Astrocyte of the cerebellum (primary cell): ENCODE measurements around the gene TNFRSF25.
A peak's percentile ranks its signal among the peaks of the same experiment; 100 is the strongest.

Experiments
- DNase-seq: peaks from one replicate; pipeline ENCODE4 v3.0.0-alpha.2; 2011; ENCODE audit warnings: low read depth
- H3K4me3 ChIP-seq: 2 replicates; pipeline ENCODE4 v1.5.1; 2011; ENCODE audit warnings: mild to moderate bottlenecking, low read depth, low read length, moderate library complexity
- in situ Hi-C: cut with HindIII; loops from 2 replicates; pipeline ENCODE4 v1.10.0; 2017; ENCODE audit warnings: low sequenced_read_pairs
- TF ChIP-seq, protein P1 (sequence below): IDR thresholded peaks from 2 replicates; pipeline ENCODE4 v1.5.1; 2012; ENCODE audit warnings: low read length, low read depth, moderate library complexity, mild to moderate bottlenecking; ENCODE audit errors: missing control alignments

The TNFRSF25 gene

DNA sequence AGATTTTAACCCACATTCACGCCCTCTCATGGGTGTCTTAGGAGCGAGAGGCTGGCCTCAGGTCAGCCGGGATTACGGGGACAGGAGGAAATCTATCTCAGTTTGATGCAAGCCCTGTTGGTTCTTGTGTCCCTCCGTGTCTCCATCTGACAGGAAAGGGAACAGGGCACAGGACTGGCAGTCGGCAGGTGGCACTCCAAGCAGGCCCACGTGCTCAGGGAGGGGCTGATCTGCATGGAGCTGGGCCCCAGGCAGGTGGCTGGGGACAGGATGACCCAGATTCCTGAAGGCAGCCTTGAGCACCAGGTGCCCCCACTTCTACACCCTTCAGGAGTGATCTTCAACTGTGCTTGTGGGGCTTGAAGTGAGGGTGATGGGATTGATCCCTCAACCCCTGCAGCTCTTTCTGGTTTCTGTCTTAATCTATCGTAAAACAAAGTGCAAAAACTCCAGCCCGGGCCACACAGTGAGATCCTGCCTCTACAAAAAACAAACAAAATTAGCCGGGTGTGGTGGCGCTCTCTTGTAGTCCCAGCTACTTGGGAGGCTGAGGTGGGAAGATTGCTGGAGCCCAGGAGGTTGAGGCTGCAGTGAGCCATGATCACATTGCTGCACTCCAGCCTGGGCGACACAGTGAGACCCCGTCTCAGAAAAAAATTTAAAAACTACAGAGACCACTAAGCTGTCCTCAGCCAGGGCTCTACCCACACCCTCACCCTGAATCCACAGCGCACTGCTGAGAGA is 17.2 kb upstream of the TNFRSF25 start:
- H3K4me3 ChIP-seq = no peak overlapping the region
- no peak for DNase-seq
- in situ Hi-C loops = no loop called here
- TF ChIP-seq, protein P1, sequence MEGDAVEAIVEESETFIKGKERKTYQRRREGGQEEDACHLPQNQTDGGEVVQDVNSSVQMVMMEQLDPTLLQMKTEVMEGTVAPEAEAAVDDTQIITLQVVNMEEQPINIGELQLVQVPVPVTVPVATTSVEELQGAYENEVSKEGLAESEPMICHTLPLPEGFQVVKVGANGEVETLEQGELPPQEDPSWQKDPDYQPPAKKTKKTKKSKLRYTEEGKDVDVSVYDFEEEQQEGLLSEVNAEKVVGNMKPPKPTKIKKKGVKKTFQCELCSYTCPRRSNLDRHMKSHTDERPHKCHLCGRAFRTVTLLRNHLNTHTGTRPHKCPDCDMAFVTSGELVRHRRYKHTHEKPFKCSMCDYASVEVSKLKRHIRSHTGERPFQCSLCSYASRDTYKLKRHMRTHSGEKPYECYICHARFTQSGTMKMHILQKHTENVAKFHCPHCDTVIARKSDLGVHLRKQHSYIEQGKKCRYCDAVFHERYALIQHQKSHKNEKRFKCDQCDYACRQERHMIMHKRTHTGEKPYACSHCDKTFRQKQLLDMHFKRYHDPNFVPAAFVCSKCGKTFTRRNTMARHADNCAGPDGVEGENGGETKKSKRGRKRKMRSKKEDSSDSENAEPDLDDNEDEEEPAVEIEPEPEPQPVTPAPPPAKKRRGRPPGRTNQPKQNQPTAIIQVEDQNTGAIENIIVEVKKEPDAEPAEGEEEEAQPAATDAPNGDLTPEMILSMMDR = no peak

DNA sequence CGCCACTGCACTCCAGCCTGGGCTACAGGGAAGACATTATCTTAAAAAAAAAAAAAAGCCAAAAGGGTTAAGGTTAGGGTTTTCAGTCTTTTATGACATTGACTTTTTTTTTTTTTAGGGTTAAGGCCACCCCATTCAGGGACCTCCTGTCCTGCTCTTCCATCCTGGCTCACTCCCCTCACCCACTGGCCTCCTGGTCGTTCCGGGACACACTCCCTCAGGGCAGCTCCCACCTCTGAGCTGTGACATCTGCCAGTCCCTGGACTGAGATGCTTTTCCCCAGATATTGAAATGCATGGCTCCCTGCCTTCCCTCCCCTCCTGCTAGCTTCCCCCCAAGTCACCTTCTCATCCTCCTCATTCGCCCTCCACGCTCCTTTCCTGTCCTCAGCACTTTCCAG is 15.8 kb upstream of the TNFRSF25 start:
- DNase-seq = no peak
- in situ Hi-C loops = no loop called here
- no peak overlapping the region for H3K4me3 ChIP-seq
- TF ChIP-seq, protein P1 = no peak

DNA sequence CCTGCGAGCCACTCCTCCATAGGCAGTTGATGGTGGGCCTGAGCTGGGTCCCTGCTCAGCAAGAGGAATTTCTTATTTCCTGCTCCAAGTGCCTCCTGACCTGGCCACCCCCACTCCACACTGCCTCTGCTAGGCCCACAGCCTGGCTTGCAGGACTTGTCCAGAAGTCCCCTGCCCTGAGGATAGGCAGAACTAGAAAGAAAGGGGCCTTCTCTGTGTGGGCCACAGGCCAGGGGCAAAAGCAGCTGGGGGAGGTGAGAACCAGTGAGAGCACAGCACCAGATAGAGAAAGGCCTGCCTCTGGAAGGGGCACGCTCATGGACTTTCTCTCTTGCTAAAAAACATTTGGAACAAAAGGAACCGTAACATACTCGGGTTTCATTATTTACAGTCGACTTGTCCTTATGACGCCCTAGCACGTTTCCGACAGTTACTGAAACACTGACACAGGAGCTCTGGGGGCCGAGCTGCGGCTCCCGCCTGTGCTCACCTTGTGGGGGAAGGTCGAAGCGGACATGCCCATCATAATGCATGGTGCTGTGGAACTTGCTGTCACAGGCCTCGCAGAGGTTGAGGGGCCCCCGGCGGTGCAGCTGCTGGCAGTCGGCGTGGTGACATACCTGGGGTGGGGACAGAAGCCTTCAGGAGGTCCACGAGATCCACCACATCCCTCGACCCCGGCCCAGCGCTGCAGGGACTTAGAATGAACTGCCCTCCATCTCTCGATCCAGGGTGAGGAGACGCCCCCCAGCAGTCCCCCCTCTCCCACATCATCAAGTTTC is 11.3 kb upstream of the TNFRSF25 start:
- TF ChIP-seq, protein P1 = no peak
- in situ Hi-C loops = no loop called here
- DNase-seq = no peak
- H3K4me3 ChIP-seq = no peak overlapping the region

DNA sequence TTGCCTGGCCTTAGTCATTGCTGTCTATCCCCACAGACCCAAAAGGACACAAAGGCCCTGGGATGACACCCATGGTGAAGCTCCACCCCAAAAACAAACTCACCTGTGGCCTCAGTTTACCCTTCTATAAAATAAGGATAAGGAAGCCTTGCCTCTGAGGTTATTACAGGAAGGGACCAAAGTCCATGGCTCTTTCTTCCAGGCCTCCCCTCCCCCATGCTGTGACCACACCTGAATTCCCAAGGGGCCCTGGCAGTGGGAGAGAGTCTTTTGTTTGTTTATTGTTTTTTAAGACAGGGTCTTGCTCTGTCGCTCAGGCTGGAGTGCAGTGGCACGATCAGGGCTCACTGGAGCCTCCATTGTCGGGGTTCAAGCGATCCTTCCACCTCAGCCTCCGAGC is 10.5 kb upstream of the TNFRSF25 start:
- in situ Hi-C loops = no loop called here
- TF ChIP-seq, protein P1 = no peak
- DNase-seq = no peak
- H3K4me3 ChIP-seq = no peak overlapping the region

DNA sequence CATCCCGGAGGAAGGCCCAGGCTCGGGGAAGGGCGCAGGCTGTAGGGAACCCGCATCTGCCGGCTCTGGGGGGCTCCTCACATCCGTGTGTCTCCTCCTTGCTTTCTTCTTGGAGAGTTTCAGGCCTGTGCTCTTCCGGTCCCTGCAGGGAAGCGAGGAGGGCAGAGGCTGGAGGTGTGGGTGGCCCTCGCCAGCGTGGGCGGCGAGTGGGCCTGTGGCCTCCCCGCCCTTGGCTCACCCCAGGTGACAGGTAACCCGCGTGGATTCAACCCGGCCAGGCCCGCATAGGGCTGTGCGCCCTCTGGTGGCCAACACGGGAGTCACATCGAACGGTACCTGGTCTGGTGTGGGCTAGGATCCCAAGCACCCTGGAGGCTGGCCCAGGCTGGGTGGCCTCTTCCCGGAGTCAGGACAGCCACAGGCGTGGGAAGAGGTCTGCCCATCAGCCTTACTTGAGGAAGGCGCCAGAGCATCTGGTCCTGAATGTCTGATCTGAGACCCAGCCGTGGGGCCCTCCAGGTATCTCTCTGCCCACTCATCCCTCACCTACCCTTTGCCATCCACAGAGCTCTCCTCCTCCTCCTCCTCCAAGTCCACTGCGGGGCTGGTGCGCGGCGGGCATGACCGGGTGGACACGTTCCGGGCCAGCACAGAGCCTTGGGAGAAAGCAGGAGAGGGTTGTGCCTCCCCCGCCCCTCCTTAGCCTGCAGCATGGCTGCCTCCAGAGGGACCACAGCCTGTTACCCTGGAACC is 9.6 kb upstream of the TNFRSF25 start:
- H3K4me3 ChIP-seq = no peak overlapping the region
- in situ Hi-C loops = no loop called here
- TF ChIP-seq, protein P1 = peak; percentile 92
- DNase-seq = no peak

DNA sequence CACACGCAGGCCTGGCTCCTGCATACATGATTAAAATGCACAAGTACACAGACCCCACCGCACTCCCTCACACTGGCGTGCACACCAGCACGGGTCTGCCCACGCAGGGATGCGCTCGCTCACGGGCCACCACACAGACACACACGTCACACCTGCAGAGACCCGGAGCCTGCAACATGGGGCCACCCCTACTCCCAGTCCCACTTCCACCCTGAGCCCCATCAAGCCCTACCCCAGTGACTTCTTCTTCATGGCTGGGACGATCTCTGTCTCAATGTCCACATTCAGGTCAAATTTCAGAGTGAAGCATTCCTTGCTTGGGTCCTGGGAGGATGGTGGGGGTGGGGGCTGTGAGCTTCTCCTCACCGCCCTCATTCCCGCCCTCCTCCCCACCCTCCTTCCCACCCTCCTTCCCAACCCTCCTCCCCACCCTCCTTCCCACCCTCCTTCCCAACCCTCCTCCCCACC is 8.9 kb upstream of the TNFRSF25 start:
- TF ChIP-seq, protein P1 = no peak
- DNase-seq = no peak
- H3K4me3 ChIP-seq = no peak overlapping the region

More for the DNA sequence above, 8.9 kb upstream of the TNFRSF25 start:
- in situ Hi-C loops = no loop called here
